GM19099 (cell line): ENCODE results near the gene DHX30.

ENCODE experiments used
- POLR2A ChIP-seq: IDR thresholded peaks from 3 replicates; pipeline ENCODE4 v1.6.1; 2011; ENCODE audit warnings: low read depth; ENCODE audit not compliant: insufficient read length; ENCODE audit errors: extremely low read depth

Gene DHX30

DNA sequence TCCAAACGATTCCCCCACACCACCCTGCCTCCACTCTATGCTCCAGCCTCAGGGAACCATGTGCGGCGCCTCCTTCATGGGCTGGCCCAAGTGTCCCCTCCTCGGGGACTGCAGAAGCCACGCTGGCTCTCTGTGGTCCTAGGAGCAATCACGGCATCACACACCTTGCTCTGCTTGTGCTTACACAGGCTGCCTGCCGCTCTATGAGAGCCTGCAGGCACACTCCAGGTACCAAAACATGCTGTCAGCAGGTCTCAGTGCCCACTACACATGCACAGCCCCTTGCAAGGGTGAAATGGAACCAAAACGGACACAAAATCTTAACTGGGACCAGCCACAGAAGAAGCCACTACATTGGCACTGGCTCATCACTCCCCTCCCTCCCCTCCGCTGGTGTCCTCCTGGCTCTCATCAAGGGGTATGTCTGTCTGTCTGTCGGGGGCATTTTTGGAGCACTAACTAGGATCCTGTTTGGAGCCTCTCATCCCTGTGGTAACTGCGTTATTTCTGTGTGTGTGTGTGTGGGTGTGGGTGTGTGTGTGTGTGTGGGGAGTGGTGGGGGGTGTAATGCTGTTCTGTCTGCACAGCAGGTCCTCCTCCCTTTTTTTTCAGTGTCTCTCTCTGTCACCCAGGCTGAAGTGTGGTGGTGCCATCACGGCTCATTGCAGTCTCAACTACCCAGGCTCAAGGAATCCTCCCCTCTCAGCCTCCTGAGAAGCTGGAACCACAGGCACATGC is 60.6 kb downstream of the DHX30 start:
- TF ChIP-seq POLR2A = no peak

DNA sequence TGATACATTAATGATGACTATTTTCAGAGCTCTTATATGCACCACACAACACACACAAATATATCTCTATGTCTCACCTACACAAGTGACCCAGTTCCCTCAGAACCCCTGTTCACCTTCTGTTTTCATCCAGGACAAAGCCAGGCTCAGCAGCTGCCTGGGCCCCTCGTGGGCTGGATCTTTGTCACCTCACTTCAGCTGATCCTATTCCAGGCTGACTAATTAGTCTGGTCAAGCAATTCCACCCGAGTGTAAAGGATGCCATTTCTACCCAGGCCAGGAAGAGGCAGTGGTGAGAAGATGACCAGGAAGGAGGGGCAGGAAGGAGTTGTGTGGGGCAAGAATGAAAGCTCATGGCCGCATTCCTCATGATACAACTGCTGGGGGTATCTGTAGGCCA is 62.3 kb downstream of the DHX30 start:
- TF ChIP-seq POLR2A = no peak

DNA sequence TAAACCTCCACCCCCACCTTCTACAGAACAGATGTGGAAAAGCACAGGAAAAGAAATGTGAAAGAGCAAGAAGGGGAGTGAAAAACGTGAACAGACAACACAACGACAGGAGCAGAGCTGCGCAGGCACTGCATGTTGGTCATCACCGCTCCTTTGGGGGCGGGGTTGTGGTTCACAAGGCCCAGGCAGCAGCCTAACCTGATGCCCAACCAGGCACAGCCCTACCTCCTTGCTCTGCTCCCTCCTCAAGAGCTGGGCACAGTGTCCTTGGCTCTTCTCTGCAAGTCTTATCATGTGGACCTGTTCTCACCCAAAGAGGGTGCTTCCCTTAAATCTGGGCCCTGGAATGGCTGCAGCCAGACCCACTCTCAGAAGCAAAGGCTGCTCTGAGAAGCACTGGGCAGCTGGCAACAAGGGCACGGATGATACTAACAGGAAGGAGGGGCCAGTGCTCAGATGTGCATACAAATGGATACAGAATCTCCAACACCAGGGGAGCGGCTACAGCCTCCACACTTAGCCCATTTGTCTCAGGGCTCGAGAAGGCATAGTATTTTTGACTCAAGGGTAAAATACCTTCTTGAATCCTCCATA is 64.6 kb downstream of the DHX30 start:
- TF ChIP-seq POLR2A = no peak

DNA sequence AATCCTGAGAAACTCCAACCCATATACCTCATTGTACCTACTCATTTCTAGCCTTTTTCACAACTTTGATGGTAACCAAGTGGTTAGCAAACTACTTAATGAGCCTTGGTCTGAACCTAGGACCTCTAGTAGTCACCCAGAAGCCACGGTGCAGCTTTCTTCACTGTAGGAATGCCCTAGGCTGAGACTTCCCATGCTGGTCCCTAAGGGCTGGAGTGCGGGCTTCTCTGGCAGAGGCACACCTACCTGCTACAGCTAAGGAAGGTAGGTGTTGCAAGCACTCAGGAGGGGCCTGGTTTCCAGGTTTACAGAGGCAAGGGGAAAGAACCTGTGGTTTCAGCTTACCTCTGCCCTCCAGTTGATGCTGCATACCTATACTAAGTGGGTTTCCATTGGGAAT is 65.4 kb downstream of the DHX30 start:
- no peak for TF ChIP-seq POLR2A

DNA sequence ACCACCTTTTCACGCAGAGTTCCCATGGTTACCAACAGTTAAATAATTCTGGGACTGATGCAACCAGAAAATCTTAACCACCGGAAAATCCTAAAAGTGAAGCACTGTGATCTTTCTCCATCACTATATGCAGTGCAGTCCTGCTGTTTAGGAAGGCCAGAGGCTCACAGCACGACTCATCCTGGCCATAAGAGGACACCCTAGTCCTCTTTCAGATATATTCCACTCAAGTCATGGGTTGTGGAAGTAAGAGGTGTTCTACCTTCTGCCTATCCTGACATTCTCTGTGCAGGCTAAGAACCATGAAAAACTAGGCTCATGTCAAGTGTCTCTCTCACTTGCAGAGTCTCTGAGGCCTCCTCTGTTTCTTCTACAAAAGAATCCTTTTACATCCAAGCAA is 67.2 kb downstream of the DHX30 start:
- no peak for TF ChIP-seq POLR2A

DNA sequence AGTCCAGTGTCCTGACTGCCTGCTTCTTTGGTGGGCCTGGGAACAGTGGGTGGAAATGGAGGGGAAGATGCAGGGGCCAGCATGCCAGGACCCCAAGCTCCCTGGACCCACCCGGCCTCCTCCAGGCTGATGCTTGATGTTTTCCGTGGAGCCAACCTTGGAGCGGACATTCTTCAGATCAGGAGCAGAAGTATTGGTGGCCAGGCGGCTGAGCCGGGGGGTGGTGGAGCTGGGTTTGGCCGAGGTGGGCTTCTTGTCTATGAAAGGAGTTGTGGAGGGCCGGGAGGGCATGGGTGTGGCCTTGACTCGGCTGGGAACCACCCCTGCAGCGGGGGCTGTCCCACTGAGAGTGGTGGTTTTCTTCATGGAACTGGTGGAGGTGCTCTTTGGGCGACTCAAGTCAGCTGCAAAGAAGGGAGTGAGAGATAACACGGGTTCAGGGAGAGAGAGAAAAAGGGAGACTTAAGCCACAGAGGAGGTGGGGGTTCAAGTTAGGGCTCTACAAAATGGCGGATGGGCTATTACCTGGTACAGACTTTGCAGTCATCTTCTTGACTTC is 67.8 kb downstream of the DHX30 start:
- TF ChIP-seq POLR2A = no peak

DNA sequence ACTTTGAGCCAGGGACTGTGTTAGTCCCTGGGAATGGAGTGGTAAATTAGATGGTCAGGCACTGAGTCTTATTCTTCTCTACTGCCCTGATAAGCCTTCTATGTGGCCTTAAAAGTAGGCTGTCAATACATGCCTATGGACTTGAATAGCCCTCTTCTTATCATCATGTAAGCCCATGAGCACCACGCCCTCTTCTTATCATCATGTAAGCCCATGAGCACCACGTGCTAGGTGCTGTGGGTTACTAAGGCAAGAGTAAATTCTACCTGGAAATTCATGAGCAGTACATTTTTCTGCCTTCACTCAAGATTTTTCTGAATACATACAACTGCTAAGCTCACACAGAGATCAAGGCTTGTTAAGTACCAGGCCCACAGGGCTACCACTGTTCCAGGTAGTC is 68.5 kb downstream of the DHX30 start:
- TF ChIP-seq POLR2A = no peak

DNA sequence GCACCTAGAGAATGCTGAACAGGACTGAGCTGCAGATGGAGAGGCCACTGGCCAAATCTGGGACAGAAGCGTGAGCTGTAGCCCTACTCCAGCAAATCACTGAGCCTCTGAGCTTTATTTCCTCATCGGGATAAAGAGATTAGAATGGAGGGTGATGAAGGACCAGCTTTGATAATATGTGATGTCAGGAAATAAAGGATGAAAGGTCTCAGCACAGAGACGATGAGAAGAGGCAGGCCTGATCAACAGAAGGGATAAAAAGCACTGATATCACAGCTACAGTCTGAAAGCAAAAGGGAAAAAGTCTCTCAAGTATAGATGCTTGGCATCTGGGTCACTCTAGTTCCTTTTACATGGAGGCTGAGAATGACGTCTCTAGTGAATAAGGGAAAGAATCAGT is 70.0 kb downstream of the DHX30 start:
- no peak for TF ChIP-seq POLR2A

DNA sequence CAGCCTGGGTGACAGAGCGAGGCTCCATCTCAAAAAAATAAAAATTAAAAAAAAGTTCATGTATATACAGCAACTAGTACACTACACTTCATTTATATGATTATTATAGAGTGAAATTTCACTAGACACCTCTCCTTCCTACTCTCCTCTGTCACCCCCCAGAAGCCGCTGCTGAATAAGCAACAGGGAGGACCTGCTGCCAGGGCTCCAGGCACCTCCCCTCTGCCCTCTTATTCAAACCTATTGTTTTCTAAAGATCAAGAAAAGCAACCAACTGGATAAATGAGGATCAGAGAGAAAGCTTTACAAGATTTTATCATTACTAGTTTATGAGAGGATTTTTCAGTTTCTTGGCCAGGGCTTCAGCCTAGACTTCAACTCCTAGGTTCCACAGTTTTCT is 71.5 kb downstream of the DHX30 start:
- TF ChIP-seq POLR2A = no peak

DNA sequence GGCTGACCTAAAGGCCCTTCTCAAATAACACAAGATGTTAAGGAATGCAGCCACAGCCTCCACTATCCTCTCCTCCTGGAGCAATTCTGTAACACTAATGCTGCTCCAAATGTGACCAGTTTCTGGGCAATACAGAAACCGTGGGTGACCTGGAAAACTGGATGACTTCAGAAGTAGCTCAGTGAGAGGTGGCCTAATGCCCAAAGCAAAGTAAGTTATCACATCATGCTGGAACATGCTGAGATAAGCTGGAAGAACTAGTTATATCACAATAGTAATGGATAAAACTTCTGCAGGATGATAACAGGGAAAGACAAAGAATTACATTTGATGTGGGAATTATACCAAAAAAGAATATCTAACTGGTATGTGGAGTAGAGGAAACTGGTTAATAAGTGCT is 72.0 kb downstream of the DHX30 start:
- no peak for TF ChIP-seq POLR2A

DNA sequence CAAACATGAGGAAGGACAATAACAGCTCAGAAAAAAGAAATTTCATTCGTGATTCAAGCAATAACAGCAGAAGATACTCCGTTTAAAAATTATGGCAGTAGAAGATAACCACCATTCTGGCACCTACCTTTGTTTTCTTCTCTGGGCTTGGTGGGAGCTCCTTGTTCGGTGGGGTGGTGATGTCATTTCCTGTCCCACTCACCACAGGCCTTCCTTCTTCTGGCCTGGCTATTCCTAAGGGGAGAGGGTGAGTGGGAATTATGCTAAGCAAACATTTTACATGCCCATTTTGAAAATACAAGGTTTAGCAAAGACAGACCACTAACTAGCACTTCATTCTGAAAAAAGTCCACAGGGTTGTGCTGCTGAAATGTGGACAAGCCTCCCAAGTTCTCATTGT is 74.4 kb downstream of the DHX30 start:
- no peak for TF ChIP-seq POLR2A

DNA sequence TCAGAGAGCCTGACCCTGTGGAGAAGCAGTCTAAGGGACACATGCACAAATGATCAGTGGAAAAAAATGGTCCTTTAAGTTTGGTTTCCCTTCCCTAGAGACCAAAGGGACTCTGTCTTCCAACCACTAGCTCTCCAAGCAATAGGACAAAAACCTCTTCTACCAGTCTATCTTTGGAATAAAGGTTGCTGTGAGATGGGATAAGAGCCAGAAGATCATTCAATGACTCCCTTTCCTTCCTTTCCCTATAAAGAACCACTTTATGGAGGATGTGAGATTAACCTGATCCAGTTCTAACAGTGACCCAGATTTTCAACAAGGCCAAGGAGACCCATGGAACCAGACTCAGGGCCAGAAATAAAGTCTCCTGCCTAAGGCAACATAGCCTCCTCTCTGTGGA is 74.8 kb downstream of the DHX30 start:
- no peak for TF ChIP-seq POLR2A

DNA sequence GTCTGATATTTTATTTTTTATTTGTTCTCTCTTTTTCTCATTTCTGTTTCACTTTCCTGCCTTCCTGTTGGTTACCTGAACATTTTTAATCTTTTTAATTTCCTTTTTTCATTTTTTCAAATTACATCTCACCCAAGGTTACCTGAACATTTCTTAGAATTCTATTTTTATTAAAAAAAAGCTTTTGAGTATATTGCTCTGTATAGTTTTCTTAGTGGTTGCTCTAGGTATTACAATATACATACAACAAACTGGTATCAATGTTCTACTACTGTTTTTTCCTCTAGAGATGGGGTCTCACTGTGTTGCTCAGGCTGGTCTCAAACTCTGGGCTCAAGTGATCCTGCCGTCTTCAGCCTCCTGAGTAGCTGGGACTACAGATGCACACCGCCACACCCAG is 79.4 kb downstream of the DHX30 start:
- no peak for TF ChIP-seq POLR2A

DNA sequence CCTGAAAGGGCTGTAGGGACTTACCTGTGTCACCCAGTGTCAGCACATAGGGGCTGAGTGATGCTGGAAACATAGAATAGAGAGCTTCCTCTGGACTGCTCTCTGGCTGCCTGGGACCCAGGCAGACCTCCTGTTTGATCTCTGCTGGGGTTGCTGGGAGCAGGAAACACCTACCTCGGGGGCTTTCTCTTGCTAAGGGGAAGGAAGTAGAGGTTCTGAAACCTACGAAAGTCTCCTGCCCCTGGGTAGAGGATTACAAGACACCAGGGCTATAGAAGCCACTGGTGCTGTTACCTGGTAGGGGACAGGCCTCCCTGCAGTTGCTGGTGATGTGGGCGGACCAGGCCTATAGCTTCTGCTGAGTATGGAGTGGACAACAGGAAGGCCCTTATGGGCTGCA is 81.7 kb downstream of the DHX30 start:
- no peak for TF ChIP-seq POLR2A

DNA sequence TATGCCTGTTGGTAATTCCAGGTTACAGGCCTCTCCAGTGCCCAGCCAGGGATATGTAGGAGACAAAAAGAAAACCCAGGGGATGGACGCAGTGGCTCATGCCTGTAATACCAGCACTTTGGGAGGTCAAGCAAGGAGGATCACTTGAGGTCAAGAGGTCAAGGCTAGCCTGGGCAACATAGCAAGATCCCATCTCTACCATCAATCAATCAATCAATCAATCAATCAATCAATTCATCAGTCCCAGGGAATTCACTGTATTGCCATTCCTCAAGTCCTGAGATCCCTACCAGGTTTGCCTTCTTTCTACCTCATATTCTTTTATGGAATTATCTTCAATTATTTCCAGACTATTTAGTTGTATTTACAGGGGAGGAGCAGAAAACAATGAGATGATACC is 82.2 kb downstream of the DHX30 start:
- no peak for TF ChIP-seq POLR2A

DNA sequence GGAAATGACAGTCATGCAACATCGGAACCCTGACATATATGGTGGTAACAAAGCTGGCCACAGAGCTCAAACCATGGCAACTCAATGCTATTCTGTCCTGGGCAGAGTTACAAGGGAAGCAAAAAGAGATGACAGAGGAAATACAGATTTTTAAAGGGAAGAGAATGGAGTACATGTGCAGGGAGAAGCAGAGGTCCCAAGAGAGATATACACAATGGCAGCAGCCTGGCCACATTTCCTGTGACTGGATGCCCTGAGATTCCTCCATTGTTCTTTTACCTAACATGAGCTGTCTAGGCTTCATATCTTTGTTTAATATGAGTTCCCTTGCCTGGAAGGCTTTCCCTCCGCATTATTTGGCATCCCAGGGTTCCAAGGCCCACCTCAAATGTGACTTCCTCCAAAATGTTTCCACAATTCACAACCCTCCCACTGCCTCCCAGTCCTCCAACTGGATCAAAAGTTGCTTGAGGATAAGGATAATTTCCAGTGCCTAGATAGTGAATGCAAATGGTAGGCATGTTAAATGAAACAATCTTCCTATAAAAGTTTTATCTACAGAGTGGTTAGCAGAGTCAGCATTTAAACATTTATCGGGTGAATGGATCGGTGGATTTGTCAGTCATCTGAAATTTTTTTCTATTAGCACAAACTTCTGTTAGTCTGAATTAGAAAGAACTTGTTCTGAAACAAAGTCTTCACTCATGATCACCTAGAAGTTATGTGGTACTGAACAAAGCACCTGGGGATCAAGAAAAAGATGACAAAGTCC is 86.2 kb downstream of the DHX30 start:
- TF ChIP-seq POLR2A = no peak
